22Rv1 (cell line): ENCODE data around the gene PAPPA.

Experiments
- ZFX ChIP-seq: fragments of 450-650 bp; IDR thresholded peaks from 2 replicates; pipeline ENCODE4 v1.6.1; 2017; ENCODE audit warnings: antibody characterized with exemption, borderline replicate concordance
- TF ChIP-seq, protein P1 (sequence below): fragments of 450-650 bp; IDR thresholded peaks from 2 replicates; pipeline ENCODE4 v1.5.1; 2017; ENCODE audit warnings: mild to moderate bottlenecking

DNA sequence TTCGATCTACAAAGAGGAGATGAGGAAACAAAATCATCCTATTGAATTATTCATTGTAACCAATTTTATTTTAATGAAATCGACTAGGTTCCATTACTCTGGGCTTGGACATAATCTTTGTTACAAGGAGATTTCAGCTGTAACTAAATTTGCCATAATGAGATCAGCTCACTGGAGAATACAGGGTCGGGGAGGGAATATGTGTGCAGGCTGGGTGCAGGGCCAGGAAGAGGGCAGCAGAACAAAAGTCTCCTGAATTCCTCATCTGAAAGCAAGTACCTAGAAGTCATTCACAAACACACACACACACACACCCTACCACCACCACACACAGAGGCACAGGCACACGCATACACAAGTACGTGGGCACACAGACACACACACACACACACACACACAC lies 151.2 kb downstream of the PAPPA start:
- TF ChIP-seq, protein P1, sequence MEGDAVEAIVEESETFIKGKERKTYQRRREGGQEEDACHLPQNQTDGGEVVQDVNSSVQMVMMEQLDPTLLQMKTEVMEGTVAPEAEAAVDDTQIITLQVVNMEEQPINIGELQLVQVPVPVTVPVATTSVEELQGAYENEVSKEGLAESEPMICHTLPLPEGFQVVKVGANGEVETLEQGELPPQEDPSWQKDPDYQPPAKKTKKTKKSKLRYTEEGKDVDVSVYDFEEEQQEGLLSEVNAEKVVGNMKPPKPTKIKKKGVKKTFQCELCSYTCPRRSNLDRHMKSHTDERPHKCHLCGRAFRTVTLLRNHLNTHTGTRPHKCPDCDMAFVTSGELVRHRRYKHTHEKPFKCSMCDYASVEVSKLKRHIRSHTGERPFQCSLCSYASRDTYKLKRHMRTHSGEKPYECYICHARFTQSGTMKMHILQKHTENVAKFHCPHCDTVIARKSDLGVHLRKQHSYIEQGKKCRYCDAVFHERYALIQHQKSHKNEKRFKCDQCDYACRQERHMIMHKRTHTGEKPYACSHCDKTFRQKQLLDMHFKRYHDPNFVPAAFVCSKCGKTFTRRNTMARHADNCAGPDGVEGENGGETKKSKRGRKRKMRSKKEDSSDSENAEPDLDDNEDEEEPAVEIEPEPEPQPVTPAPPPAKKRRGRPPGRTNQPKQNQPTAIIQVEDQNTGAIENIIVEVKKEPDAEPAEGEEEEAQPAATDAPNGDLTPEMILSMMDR = no peak
- no peak for TF ChIP-seq ZFX
